ENCODE data around the gene AGMO. TPM values are rescaled to one million over a fixed set of nuclear protein-coding genes. Genes with fewer than 3 reads are reported as not detected.

AGMO gene
- total and polyA plus RNA-seq, 4 donors = 21.6 to 46.6 (median 31.6) TPM

DNA sequence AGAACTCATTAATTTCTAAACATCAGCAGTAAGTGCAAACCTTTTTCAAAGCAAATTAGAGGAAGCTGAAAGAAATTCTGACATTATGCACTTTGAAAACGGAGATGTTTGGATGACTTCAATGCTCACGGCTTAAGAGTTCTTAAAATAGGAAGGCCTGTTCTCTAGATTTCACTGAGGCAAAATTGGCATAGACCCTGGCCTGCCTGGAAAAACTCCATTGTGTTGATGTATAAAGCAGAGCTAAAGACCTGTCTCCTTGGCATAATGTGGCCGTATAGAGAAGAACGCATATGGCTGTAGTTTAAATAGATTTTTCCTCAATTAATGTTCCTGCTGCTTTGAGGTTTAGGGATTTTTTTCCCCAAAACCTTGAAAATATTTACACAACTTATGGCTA is 24.5 kb upstream of the AGMO start:
- Histone ChIP-seq H3K27ac (ENCODE audit: low read depth in 1 of 2, low read length in 2 of 2) (no peak overlapping the region), H3K27me3 (ENCODE audit: control insufficient read depth in 4 of 4, insufficient read depth in 4 of 4, low read length in 3 of 4) (no peaks in the 10 kb centered on the region), H3K4me1 (ENCODE audit: control insufficient read depth in 4 of 4, insufficient read depth in 4 of 4, low read length in 3 of 4) (peaks cover 0 to 6% (median 5%) of the 10 kb centered on the region in 4 donors), H3K36me3 (ENCODE audit: control insufficient read depth in 4 of 4, insufficient read depth in 3 of 4, low read depth in 1 of 4, low read length in 3 of 4) (no peaks in the 10 kb centered on the region), H3K9me3 (ENCODE audit: control insufficient read depth in 4 of 4, low read length in 3 of 4) (peaks cover 0 to 10% (median 4%) of the 10 kb centered on the region in 4 donors), H3K9ac (ENCODE audit: low read depth in 1 of 2, low read length in 2 of 2) (no peak overlapping the region), H3K4me3 (ENCODE audit: low read depth in 1 of 3, low read length in 3 of 3) (no peak overlapping the region)
- 95% methylated on average over 4 of the region's 4 CpGs for WGBS
- TF ChIP-seq RAD21 (IDR thresholded peaks at IDR 0.05) (no peak), TAF1 (conservative IDR thresholded peaks at IDR 0.05) (no peak), FOXA1 (IDR thresholded peaks at IDR 0.05) (no peak)
- TF ChIP-seq, protein P1, sequence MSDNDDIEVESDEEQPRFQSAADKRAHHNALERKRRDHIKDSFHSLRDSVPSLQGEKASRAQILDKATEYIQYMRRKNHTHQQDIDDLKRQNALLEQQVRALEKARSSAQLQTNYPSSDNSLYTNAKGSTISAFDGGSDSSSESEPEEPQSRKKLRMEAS (IDR thresholded peaks at IDR 0.05) = no peak
- no peak for DNase-seq (ENCODE audit: low spot score)

DNA sequence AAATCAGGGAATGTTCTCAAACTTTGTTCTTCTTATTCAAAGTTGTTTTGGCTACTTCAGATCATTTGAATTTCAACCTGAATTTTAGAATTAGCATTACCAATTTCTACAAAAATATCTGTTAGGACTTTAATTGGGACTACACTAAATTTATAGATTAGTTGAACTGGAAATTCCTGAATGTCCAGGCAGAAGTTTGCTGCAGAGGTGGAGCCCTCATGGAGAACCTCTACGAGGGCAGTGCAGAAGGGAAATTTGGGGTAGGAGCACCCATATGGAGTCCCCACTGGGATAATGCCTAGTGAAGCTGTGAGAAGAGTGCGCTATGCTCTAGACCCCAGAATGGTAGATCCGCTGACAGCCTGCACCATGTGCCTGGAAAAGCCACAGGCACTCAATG is 22.8 kb upstream of the AGMO start:
- no peak for DNase-seq (ENCODE audit: low spot score)
- Histone ChIP-seq H3K9ac (ENCODE audit: low read depth in 1 of 2, low read length in 2 of 2) (no peak overlapping the region), H3K9me3 (ENCODE audit: control insufficient read depth in 4 of 4, low read length in 3 of 4) (peaks cover 0 to 10% (median 4%) of the 10 kb centered on the region in 4 donors), H3K4me1 (ENCODE audit: control insufficient read depth in 4 of 4, insufficient read depth in 4 of 4, low read length in 3 of 4) (peaks cover 4 to 18% (median 14%) of the 10 kb centered on the region in 4 donors), H3K27me3 (ENCODE audit: control insufficient read depth in 4 of 4, insufficient read depth in 4 of 4, low read length in 3 of 4) (no peaks in the 10 kb centered on the region), H3K27ac (ENCODE audit: low read depth in 1 of 2, low read length in 2 of 2) (no peak overlapping the region), H3K4me3 (ENCODE audit: low read depth in 1 of 3, low read length in 3 of 3) (no peak overlapping the region), H3K36me3 (ENCODE audit: control insufficient read depth in 4 of 4, insufficient read depth in 3 of 4, low read depth in 1 of 4, low read length in 3 of 4) (no peaks in the 10 kb centered on the region)
- TF ChIP-seq JUND (IDR thresholded peaks at IDR 0.05) (no peak), GABPA (IDR thresholded peaks at IDR 0.05 in 1 of 2, conservative IDR thresholded peaks at IDR 0.05 in 1 of 2) (no peak), FOXA1 (IDR thresholded peaks at IDR 0.05) (no peak), RAD21 (IDR thresholded peaks at IDR 0.05) (no peak), HNF4A (conservative IDR thresholded peaks at IDR 0.05) (no peak), TAF1 (conservative IDR thresholded peaks at IDR 0.05) (no peak), EGR1 (IDR thresholded peaks at IDR 0.05; ENCODE audit: low read depth in 2 of 2) (no peak), FOXA2 (IDR thresholded peaks at IDR 0.05) (no peak), YY1 (IDR thresholded peaks at IDR 0.05) (no peak)
- TF ChIP-seq, protein P2, sequence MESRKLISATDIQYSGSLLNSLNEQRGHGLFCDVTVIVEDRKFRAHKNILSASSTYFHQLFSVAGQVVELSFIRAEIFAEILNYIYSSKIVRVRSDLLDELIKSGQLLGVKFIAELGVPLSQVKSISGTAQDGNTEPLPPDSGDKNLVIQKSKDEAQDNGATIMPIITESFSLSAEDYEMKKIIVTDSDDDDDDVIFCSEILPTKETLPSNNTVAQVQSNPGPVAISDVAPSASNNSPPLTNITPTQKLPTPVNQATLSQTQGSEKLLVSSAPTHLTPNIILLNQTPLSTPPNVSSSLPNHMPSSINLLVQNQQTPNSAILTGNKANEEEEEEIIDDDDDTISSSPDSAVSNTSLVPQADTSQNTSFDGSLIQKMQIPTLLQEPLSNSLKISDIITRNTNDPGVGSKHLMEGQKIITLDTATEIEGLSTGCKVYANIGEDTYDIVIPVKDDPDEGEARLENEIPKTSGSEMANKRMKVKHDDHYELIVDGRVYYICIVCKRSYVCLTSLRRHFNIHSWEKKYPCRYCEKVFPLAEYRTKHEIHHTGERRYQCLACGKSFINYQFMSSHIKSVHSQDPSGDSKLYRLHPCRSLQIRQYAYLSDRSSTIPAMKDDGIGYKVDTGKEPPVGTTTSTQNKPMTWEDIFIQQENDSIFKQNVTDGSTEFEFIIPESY (IDR thresholded peaks at IDR 0.05) = no peak
- TF ChIP-seq, protein P1 (IDR thresholded peaks at IDR 0.05) = no peak
- WGBS = 96% methylated on average over 3 of the region's 3 CpGs

DNA sequence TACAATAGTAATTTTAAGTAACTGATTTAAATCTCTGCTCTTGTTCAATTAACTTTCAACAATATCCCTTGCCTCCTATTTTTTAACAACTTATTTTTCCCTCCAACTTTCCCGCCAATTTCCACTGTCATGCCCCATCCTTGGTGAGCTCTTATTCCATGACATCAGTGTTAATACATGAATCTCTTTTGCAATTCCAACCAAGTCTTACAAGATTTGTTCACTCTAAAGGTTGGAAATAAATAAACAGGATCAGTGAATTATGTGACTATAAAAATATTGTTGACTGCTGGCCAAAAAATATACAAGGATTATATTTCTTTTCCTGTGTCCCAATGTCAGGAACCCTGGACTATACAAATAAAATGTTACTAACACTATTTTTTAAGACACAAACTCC is 21.0 kb upstream of the AGMO start:
- H3K4me1 ChIP-seq (ENCODE audit: control insufficient read depth in 4 of 4, insufficient read depth in 4 of 4, low read length in 3 of 4) = peaks cover 4 to 27% (median 16%) of the 10 kb centered on the region in 4 donors
- H3K4me3 ChIP-seq (ENCODE audit: low read depth in 1 of 3, low read length in 3 of 3) = no peak overlapping the region
- H3K9me3 ChIP-seq (ENCODE audit: control insufficient read depth in 4 of 4, low read length in 3 of 4) = peaks cover 0 to 10% (median 4%) of the 10 kb centered on the region in 4 donors
- no peak for DNase-seq (ENCODE audit: low spot score)
- H3K9ac ChIP-seq (ENCODE audit: low read depth in 1 of 2, low read length in 2 of 2) = no peak overlapping the region
- TF ChIP-seq EGR1 (IDR thresholded peaks at IDR 0.05; ENCODE audit: low read depth in 2 of 2) (no peak), JUND (IDR thresholded peaks at IDR 0.05) (no peak)
- TF ChIP-seq, protein P2 (IDR thresholded peaks at IDR 0.05) = no peak
- H3K36me3 ChIP-seq (ENCODE audit: control insufficient read depth in 4 of 4, insufficient read depth in 3 of 4, low read depth in 1 of 4, low read length in 3 of 4) = no peaks in the 10 kb centered on the region
- 97% methylated on average over 1 of the region's 1 CpG for WGBS
- H3K27me3 ChIP-seq (ENCODE audit: control insufficient read depth in 4 of 4, insufficient read depth in 4 of 4, low read length in 3 of 4) = no peaks in the 10 kb centered on the region
- H3K27ac ChIP-seq (ENCODE audit: low read depth in 1 of 2, low read length in 2 of 2) = no peak overlapping the region

All from liver (tissue), 9 donors.